Ammon's horn (tissue), 1 donor: ENCODE results near the gene PDIA2.

Experiments used
- DNase-seq: peaks from one replicate; pipeline ENCODE4 v3.0.0-alpha.2; 2016; ENCODE audit warnings: low spot score

The PDIA2 gene

GRCh38 chr16:280991-281659 is 1.8 kb upstream of the PDIA2 start:
- no peak for DNase-seq

GRCh38 chr16:281660-282255 is 1.2 kb upstream of the PDIA2 start:
- DNase-seq: no peak

DNA sequence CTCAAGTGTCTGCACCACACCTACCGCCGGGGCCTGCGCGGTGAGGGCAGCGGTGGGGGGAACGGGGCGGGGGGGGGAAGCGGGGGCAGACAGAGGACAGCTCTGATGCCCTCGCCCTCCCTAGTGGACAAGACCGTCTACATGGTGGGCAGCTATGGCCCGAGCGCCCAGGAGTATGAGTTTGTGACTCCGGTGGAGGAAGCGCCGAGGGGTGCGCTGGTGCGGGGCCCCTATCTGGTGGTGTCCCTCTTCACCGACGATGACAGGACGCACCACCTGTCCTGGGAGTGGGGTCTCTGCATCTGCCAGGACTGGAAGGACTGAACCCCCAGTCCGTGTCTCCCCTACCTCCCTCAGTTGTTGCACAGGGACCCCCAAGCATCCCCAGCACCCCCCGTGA is 473 bp upstream of the PDIA2 start:
- DNase-seq: no peak

GRCh38 chr16:284204-285120 is 1.5 kb downstream of the PDIA2 start:
- no peak for DNase-seq

DNA sequence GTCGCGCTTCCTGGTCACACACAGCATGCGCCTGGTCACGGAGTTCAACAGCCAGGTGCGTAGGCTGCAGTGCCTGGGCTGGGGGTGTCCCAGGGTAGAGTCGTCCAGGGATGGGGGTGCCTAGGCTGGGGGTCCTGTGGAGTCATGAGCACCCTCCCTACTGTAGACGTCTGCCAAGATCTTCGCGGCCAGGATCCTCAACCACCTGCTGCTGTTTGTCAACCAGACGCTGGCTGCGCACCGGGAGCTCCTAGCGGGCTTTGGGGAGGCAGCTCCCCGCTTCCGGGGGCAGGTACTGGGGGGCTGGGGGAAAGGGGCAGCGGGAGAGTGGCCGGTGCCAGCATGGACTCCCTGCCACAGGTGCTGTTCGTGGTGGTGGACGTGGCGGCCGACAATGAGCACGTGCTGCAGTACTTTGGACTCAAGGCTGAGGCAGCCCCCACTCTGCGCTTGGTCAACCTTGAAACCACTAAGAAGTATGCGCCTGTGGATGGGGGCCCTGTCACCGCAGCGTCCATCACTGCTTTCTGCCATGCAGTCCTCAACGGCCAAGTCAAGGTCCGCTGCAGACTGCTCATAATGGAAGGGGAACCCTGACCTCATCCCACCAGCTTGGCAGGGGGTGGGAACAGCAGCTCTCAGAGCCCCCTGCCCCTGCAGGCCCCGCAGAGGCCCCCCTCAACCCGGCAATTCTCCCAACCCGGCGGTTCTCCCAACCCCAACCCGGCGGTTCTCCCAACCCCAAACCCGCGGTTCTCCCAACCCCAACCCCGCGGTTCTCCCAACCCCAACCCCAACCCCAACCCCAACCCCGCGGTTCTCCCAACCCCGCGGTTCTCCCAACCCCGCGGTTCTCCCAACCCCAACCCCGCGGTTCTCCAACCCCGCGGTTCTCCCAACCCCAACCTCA is 2.4 kb downstream of the PDIA2 start:
- no peak for DNase-seq

- no peak for DNase-seq
Observed at GRCh38 chr16:286491-287297, 3.7 kb downstream of the PDIA2 start.

- no peak for DNase-seq
Observed at GRCh38 chr16:287298-287811, 4.4 kb downstream of the PDIA2 start.

DNA sequence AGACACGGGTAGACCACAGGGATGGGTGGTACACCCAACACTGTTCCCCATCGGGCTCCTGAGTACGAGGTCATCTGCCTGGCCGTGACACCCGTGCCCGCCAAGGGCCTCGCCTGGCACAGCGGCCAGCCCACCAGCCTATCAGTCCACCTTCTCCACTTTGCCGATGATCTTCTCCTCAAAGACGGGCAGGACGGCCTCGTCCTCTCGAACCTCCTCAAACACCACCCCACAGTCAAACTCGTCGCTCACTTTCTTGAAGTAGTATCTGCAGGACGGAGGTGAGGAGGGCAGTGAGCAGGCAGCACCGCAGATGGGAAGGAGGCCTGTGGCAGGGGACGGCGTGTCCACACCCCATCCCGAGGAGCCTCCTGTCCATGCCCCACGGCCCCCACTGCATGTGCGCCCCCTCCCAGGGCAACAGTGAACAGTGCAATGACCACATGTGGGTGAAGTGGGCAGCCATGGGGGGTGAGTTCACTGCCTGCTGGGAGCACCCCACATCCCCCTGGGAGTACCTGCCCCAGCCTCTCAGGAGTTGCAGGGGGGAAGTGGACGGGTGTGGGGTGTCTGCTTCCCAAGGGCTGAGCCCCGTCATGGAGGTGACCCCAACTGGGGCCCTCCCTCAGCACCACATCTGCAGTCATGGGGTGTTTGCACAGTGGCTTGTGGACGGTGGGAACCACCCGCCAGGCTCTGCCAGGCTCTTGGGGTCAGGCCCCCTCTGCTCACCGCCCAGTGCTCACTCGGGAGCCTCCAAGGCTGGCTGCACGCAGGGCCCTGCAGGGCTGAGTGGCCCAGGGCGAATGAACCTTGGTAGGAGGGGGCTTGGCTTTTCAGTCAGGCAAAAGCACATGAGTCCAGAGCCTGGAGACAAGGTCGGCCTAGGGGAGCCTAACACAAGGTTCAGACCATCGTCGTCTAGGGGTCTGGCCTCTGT is 5.3 kb downstream of the PDIA2 start:
- DNase-seq: no peak

DNA sequence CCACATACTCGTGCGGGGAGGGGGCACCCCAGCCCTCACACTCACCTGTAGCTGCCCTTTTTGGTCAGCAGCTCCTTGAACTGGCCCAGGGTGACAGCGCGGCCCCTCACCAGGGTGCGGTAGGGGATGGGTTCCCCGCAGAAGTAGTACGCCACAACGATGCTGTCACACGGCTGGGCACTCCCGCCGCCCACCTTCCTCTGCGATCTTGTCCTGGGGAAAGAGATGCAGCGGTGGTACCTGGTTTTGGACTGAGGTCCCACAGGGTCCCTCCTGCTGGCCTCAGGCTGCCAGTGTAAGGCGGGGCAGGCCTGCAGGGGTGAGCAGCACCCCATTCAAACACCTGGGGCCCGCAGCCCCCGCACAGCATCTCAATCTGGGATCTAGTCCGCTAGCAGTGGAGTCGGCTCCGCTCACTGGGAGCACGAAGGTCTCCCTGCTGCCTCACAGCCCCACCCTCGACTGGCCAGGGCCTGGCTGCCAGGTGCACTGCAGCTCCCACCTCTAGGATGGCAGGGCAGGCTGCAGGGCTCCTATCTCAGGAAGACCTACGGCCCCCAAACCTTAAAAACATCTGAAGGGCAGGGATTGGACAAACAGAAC is 6.5 kb downstream of the PDIA2 start:
- DNase-seq: no peak

DNA sequence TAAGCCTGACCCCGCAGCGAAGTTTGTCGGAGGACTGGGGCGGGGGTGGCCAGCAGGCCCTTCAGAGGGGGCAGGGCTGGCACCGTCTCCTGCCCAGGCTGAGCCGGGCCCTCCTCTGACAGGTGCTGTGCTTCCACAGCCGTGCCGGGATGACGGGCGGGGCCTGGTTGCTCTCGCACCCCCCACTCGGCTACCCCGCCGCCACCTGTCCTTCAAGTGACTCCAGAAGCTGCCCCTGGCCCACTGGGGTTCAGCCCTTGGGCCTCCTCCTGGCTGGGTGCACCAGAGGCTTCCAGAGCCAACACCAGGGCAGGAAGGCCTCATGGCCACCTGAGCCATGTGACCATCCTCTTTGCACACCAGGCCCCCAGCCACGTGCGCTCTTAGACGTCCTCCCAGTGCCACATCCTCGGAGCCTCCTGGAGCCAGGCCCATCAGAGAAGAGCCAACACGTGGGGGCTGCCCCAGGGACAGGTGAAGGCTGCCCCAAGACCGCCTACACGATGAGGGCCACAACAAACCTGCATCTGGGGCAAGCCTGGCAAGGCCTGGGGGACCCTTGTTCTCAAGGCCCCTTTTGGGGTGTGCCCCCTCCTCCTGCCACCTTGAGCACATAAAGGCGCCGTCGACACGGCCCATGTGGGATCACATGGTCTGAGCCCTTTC is 7.2 kb downstream of the PDIA2 start:
- no peak for DNase-seq

DNA sequence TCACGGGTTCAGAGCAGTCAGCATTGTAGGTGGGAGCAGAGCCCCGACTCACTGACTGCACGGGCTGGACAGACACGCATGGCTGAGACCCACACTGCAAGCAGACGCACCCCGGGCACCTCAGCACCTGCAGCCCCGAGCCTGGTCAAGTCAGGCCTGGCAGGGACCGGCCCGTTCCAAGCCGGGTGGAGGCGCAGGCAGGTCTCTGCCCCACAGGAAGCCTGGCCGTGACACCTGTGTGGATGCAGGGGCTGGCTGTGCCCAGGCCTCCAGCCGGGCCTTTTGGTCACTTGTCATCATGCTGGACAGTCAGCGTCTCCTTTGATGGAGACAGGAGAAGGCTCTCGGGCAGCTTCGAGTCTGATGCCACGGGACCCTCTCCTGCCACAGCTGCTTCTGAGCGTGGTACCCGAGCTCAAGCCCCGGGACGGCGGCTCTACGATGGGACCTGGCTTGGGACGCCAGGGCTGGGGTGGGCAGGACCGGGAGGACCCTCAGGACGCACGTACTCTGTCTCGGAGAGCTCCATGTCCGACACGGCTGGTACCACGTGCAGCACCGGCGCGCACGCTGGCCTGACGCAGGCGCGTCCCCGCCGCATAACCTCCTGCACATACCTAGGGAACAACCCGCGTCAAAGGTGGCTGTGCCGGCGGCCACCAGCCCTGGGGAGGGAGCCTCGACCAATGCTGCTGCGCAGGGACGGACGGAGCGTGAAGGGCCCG is 7.9 kb downstream of the PDIA2 start:
- DNase-seq: no peak

GRCh38 chr16:291539-291938 is 8.6 kb downstream of the PDIA2 start:
- DNase-seq: no peak

- no peak for DNase-seq
Observed at GRCh38 chr16:293043-293775, 10.2 kb downstream of the PDIA2 start.

DNA sequence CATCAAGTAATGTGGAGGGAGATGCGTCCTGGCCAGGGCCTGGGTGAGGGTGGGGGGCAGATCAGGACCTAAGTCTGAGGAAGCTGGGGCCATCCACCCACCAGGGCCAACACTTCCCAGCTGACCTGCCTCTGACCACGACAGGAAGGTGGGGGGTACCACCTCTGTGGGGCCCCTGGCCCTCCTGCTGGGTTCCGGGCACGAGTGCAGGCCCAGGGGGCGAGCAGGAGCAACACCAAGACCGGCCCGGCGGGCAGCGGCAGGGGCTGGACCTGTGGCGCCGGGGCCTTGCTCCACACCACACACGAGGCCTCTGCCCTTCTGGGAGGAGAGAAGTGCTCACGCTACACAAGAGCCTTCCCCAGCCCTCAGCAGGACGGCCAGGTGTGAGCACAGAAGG is 13.3 kb downstream of the PDIA2 start:
- no peak for DNase-seq

GRCh38 chr16:296806-297510 is 14.0 kb downstream of the PDIA2 start:
- DNase-seq: no peak

- DNase-seq: no peak
Observed at GRCh38 chr16:297832-298231, 14.9 kb downstream of the PDIA2 start.

GRCh38 chr16:301235-301634 is 18.3 kb downstream of the PDIA2 start:
- DNase-seq: no peak
